ENCODE results near the gene AMBN.

The AMBN gene

DNA sequence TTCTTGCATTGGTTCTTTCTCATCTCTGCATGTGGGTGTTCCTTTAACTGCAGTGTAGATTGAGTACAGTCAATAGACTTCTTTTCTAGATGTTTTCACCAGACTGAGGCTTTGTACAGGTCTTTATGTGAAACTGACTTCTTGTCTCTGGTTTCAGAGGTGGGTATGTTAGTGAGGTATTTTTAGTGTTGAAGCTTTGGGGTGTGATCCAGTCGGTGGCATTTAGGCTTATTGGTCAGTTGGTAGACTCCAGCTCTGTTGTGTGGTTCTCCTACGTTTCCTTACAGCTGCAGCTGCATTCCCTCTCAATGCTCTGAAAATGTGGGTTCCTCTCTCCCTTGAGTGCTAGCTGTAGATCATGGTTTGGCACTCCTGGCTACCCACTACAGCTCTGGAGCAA, 21.3 kb upstream of the AMBN start:
- TF ChIP-seq, protein P1, sequence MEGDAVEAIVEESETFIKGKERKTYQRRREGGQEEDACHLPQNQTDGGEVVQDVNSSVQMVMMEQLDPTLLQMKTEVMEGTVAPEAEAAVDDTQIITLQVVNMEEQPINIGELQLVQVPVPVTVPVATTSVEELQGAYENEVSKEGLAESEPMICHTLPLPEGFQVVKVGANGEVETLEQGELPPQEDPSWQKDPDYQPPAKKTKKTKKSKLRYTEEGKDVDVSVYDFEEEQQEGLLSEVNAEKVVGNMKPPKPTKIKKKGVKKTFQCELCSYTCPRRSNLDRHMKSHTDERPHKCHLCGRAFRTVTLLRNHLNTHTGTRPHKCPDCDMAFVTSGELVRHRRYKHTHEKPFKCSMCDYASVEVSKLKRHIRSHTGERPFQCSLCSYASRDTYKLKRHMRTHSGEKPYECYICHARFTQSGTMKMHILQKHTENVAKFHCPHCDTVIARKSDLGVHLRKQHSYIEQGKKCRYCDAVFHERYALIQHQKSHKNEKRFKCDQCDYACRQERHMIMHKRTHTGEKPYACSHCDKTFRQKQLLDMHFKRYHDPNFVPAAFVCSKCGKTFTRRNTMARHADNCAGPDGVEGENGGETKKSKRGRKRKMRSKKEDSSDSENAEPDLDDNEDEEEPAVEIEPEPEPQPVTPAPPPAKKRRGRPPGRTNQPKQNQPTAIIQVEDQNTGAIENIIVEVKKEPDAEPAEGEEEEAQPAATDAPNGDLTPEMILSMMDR (IDR thresholded peaks at IDR 0.05; ENCODE audit: low read depth, low read length, missing control alignments) = no peak
- H3K4me3 ChIP-seq (ENCODE audit: low read depth, low read length) = no peak overlapping the region
- no peak for DNase-seq (ENCODE audit: low read depth)

DNA sequence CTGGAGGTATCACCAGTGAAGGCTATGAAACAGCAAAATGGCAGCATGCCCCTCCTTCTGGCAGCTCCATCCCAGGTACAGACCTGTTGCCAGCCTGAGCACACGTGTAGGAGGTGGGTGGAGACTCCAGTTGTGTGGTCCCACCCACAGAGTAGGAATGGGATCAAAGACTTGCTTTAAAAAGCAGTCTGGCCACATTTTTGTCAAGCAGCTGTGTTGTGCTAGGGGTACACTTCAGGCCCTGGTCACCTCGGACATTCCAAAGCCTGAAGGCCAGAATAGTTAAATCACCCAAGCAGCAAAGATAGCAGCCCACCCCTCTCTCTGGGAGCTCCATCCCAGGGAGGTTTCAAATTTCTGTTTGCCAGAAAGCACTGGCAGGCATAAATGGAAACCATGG, 20.3 kb upstream of the AMBN start:
- no peak overlapping the region for H3K4me3 ChIP-seq (ENCODE audit: low read depth, low read length)
- DNase-seq (ENCODE audit: low read depth) = no peak
- TF ChIP-seq, protein P1 (IDR thresholded peaks at IDR 0.05; ENCODE audit: low read depth, low read length, missing control alignments) = no peak

DNA sequence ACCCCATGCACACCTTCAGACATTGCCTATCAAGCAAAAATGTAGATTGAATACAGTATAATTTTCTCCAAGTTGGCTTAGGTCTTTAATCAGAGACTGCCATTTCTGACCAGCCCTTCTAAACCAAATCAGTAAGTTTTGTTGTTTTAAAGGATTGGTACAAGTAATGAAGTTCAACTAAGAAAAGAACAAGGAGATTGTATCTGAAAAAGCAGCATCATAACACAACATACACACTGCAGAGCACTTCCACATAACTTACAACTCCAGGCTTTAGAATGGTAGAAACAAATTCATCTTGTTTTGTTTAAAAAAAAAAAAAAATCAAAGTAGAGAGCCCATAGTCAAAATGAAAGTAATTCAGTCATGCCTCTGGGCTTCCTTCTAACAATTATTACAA, 16.1 kb upstream of the AMBN start:
- H3K4me3 ChIP-seq (ENCODE audit: low read depth, low read length) = no peak overlapping the region
- no peak for DNase-seq (ENCODE audit: low read depth)
- TF ChIP-seq, protein P1 (IDR thresholded peaks at IDR 0.05; ENCODE audit: low read depth, low read length, missing control alignments) = no peak

DNA sequence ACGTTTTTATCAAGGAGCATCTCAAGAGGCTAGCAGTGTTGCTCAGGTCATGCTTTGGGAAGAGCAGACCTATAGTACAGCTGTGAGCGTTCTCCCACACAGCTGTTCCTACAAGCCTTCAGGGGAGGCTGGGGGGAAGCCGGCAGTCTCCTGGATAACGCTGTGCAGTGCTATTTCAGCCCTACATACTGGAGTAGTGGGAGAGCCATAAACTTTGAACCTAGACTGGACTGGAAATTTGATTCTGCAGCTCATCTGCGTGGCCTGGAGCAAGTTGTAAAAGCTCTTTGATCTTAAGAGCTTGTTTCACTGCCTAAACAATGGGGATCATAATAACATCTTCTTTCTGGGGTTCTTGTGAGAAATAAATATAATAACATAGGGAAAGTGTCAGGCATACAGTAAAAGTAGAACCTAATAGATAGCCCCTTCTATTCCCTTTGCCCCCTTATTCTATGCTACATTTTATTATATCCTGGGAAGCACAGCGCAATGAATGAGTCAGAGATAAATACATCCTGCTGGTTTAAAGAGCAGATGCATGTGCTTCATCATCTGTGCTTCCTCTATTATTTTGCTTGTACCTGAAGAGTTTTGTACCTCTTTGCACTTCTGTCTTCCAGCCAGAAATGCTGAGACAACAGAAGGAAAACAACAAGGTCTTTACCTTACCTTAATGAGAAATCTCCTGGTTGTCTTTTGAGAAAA, 14.7 kb upstream of the AMBN start:
- TF ChIP-seq, protein P1 (IDR thresholded peaks at IDR 0.05; ENCODE audit: low read depth, low read length, missing control alignments) = no peak
- H3K4me3 ChIP-seq (ENCODE audit: low read depth, low read length) = no peak overlapping the region
- no peak for DNase-seq (ENCODE audit: low read depth)

DNA sequence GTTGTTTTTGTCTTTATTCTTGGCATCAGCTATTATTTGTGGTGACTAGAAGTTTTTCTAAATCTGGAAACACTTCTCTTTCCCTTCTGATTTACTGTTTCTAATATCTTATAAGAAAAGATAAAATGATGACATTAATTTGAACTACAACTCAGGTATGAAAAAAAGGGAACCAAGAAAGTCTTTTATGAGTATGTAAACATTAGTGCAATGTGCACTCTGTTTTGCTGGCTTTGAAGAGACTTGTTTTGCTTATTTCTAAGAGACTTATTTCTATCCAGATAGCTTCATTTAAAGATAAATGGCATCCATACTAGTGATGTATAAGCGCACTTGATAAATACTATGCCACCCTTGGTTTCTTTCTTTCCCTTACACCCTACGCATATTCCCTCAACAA, 10.1 kb upstream of the AMBN start:
- DNase-seq (ENCODE audit: low read depth) = no peak
- no peak overlapping the region for H3K4me3 ChIP-seq (ENCODE audit: low read depth, low read length)
- TF ChIP-seq, protein P1 (IDR thresholded peaks at IDR 0.05; ENCODE audit: low read depth, low read length, missing control alignments) = no peak

DNA sequence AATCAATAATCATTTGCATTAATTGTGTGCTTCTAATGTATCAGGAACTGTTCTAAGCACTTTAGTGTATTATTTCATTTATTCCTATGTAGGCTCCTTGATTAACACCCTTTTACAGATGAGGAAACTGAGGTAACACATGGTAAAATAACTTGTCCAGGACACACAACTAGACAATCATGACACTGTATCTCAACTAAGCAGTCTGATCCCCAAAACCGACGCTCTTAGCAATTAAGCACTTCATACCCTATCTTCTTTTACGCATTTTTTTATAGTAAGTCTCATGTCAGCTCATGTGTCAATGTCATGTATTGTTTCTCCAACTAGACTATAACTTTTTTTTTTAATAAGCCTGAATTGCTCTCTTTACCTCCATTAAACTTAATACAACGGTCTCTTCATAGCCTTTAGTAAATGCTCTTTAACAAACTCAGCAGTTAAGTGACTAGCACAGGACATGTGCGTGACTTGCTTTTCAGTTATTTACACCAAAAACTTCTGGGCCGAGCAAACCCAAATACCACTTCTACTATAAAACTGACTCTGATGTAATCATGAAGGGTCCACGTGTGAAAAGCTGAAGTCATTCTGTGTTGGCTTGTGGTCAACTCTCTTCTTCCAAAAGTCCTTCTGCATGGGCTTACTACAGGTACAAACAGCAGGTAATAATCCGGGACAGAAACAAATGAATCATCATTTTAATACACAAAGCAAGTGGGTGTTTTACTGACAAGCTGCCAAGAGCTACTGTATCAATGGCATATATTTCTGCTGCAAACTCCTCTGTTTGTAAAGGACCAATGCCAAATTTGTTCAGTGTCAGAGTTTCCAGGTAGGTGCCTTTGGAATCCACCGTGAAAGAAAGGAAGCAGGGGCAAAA, 7.9 kb upstream of the AMBN start:
- DNase-seq (ENCODE audit: low read depth) = no peak
- H3K4me3 ChIP-seq (ENCODE audit: low read depth, low read length) = no peak overlapping the region
- TF ChIP-seq, protein P1 (IDR thresholded peaks at IDR 0.05; ENCODE audit: low read depth, low read length, missing control alignments) = no peak
